Stimulated activated CD8-positive, alpha-beta memory T cell treated with anti-CD3 and anti-CD28 coated beads, Interleukin-15, amount 100 ng/mL, for 4 hours (primary cell): ENCODE data around the gene ENO2.
"Not testable (repeated sequence)": the region's sequence is repeated elsewhere in the genome, so short reads cannot be mapped to it uniquely, and the experiment has no call there.

Experiments
- DNase-seq, 2 donors: peaks; one replicate each; pipeline ENCODE4 v3.0.0-alpha.2; 2020; ENCODE audit warnings: low read depth in 2 of 2

The ENO2 gene

DNA sequence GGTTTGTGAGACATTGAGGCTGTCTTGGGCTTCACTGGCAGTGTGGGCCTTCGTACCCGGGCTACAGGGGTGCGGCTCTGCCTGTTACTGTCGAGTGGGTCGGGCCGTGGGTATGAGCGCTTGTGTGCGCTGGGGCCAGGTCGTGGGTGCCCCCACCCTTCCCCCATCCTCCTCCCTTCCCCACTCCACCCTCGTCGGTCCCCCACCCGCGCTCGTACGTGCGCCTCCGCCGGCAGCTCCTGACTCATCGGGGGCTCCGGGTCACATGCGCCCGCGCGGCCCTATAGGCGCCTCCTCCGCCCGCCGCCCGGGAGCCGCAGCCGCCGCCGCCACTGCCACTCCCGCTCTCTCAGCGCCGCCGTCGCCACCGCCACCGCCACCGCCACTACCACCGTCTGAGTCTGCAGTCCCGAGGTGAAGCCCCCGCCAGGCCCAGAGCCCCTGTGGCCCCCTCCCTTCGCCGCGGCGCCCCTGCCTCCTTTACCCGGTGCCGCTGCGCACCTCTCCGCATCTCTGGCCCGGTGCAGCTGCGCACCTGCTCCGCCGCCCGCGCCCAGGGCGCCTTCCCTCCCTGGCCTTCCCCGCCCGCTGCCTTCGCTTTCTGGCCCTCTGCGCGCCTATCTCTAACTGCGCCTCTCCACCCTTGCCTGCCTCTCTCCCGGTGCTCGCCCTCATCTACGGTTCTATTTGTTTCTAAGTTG, at the start of gene ENO2:
TSS of gene ENO2 (plus strand) at position 335 of the 701 bp plus-strand sequence. CDS start 1,253 bp downstream, outside the sequence.
- DNase-seq = peak; percentile 76 to 79

DNA sequence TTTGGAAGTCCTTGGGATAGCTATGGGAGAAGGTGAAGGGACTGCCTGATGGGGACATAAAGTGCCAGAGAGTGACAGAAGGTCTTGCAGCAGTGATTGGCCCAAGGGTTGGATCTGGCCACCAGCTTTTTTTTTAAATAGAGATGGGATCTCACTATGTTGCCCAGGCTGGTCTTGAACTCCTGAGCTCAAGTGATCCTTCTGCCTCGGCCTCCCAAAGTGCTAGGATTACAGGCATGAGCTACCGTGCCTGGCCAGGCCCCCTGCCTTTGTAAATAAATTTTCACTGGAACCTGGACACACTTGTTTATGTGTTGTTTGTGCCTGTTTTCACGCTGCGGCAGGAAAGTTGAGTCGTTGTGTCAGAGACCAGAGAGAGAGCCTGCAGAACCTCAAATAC, 49.1 kb upstream of the ENO2 start:
- DNase-seq = not testable (repeated sequence)

DNA sequence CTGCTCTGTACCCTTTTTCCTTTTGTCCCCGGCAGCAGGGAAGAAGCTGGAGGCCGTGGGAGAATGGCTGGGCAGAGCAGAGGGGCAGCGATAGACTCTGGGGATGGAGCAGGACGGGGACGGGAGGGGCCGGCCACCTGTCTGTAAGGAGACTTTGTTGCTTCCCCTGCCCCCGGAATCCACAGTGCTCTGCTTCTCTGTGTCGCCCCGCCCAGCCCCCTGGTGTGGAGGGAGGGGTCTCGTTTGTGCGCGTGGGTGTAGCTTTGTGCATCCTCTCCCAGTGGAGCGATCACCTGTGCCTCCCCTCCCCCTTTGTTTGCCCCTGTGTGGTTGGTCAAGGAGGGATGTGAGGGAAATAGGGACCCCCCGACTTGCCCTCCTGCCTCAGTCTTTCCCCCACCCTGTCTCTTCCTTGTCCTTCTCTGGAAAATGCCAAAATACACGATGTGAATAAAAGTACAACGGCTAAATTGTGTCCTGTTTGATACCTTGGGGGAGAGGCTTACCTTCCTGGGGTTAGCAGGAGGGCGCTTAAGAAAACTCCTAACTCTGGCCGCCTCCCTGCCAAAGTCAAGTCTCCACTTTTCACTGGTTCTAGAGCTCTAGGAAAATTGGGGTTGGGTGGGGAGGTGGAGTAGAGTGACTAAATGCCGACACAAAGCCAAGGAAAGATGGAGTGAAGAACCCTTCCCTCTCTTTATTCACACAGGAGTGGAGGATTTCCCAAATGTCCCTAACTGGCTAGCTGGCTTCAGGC, 48.0 kb upstream of the ENO2 start:
- no peak for DNase-seq

DNA sequence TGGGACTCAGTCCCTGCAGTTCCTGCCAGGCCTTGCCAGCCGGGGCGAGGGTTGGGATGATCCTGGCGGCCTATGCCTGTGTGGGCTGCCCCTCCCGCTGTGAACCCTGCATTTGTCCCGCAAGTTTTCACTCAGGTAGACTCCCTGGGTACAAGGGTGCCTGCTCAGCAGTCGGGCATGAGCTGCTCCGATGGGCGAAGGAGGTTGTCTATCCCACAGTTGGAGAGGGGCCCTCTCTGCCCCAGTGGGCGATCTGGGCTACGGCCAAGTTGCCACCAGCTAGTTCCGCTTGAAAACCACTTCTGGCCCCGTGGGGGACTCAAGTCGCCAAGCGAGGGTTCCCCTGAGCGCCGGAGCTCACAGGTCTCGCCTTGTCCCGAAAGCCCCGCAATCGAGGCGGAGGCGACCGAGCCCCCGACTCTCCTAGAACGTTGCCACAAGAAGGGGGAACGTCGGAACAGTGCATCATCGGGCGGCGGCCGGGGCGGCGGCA, 47.4 kb upstream of the ENO2 start:
- DNase-seq = no peak

DNA sequence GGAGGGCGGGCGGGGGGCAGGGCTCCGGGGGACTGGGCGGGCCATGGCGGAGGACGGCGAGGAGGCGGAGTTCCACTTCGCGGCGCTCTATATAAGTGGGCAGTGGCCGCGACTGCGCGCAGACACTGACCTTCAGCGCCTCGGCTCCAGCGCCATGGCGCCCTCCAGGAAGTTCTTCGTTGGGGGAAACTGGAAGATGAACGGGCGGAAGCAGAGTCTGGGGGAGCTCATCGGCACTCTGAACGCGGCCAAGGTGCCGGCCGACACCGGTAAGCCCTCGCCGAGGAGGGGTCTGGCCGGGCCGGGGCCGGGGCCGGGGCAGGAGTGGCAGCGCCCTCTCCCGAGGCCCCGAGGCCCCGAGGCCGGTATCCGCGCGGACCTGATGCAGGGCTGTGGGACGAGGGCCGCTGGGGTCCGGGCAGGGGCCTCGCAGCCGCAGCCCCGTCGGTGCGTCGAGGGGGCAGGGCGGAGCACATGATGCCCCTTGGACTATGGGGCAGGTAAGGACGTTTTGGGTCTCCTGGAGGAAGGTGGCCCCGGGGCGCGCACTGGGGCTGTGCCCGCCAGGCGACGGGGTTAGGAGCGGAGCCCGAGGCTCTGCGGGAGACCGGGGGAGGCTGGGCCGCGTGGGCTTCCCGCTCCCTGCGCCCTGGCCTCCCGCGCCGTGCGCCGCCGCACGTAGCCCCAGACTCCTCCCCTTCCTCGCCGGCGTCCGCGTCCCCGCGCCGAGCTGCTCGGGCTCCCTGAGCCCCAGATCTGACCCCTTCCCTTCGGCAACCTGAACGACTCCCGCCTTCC, 46.8 kb upstream of the ENO2 start, which contains the start of gene TPI1:
TSS of gene TPI1 (plus strand) at position 119 of the 798 bp plus-strand sequence. CDS start at position 155, 36 bp downstream.
- DNase-seq = peak; percentile 45 to 61

DNA sequence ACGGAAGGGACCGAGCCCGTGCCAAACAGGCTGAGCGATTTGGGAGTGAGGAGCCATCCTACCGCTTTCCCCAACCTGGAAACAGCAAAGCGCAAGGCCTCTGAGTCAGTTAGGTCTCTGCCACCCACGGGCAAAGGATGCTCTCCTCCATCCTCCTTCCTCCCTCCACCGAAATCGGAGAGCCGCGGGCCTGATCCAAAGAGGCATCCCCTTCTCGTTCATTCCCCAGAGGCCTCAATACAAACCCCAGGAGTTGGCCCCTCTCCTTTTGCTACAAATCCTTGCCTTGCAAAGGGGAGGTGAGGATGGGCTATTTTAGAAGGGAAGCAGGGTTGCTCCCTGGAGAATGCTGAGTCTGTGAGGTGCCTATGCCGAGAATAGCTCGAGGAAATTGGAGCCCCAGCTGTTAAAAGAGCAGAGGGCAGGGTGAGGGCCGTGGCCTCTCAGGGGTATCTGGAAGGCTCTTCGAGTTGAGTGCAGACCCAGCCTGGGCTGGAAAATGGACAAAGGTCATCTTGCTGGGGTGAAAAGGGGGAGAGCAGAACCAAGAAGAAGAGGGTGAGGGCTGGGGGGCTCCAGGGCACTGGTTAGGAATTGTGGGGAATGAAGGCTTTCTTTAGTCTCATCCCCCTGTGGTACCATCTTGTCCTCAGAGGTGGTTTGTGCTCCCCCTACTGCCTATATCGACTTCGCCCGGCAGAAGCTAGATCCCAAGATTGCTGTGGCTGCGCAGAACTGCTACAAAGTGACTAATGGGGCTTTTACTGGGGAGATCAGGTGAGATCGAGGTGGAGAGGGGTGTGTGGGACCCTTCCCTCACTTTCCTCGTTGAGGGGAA, 46.0 kb upstream of the ENO2 start:
- DNase-seq = no peak

DNA sequence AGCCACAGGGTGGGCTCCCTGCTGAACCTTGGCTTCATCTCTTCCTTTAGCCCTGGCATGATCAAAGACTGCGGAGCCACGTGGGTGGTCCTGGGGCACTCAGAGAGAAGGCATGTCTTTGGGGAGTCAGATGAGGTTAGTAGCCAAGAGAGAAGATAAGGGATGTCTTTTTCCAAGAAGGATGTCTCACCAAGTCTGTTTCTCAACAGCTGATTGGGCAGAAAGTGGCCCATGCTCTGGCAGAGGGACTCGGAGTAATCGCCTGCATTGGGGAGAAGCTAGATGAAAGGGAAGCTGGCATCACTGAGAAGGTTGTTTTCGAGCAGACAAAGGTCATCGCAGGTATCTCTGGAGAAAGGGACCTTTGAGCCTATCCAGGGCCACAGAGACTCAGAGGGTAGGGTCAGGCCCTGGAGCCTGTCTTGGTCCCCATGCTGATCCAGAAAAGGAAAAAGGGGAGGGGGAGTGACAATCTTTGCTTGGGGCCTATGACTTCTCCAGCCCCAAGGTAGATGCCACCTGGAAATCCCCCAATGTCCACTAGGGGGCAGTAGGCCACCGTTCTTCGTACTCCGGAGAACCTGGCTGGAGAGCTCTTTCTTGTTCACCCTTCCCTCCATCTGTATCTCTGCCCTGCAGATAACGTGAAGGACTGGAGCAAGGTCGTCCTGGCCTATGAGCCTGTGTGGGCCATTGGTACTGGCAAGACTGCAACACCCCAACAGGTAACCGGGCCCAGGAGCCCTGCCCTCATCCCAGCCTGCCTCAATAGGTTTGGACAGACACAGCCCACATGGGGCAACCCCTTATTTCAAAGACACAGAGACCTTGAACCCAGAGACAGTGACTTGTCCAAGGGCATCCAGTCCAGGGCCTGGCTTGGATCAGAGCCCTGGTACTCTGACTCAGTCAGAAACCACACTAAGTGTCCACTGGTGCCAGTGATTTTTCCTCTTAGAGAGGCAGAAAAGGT, 45.0 kb upstream of the ENO2 start:
- DNase-seq = peak; percentile 53 to 71

DNA sequence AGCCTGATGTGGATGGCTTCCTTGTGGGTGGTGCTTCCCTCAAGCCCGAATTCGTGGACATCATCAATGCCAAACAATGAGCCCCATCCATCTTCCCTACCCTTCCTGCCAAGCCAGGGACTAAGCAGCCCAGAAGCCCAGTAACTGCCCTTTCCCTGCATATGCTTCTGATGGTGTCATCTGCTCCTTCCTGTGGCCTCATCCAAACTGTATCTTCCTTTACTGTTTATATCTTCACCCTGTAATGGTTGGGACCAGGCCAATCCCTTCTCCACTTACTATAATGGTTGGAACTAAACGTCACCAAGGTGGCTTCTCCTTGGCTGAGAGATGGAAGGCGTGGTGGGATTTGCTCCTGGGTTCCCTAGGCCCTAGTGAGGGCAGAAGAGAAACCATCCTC, 44.1 kb upstream of the ENO2 start:
- not testable (repeated sequence) for DNase-seq

DNA sequence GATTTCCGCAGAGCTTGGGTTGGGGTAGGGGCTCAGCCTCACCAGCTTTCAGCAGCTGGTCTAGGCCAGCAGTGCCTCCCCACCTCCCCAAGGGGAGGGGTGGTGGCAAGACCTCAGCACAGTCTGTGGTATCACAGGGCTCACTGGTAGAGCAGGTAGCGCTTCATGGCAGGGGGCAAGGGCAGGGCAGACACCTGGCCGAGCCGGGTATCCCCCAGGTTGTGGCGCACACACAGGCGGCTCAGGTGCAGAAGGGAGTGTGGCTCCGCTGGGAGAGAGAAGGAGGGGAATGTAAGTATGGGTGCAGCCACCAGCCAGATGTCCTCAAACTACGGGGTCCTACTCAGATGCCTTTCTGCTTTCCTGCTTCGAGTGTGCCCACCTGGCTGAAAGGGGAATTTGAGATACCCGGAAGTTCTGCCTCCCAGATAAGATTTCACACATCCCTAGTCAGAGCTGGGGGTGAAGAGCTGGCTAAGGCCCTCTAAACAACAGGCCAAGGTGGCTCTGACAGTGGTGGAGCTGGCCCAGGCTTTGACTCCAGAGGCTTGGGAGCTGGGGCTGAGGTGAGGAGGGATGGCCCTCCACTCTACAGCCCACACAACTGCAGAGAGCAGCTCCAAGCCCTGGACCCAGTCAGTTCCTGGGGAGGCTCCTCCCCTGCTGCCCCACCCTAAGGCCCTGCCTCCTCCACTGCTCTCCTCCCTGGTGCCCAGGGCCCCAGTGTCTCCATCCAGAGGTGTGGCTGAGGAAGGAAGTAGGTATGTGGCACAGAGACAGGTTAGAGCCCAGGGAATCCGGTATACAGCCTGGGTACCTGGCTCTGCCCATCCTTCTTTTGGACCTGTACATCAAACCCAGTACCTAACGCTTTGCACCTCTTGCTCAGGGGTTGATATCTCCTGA, 43.1 kb upstream of the ENO2 start:
- DNase-seq = no peak

DNA sequence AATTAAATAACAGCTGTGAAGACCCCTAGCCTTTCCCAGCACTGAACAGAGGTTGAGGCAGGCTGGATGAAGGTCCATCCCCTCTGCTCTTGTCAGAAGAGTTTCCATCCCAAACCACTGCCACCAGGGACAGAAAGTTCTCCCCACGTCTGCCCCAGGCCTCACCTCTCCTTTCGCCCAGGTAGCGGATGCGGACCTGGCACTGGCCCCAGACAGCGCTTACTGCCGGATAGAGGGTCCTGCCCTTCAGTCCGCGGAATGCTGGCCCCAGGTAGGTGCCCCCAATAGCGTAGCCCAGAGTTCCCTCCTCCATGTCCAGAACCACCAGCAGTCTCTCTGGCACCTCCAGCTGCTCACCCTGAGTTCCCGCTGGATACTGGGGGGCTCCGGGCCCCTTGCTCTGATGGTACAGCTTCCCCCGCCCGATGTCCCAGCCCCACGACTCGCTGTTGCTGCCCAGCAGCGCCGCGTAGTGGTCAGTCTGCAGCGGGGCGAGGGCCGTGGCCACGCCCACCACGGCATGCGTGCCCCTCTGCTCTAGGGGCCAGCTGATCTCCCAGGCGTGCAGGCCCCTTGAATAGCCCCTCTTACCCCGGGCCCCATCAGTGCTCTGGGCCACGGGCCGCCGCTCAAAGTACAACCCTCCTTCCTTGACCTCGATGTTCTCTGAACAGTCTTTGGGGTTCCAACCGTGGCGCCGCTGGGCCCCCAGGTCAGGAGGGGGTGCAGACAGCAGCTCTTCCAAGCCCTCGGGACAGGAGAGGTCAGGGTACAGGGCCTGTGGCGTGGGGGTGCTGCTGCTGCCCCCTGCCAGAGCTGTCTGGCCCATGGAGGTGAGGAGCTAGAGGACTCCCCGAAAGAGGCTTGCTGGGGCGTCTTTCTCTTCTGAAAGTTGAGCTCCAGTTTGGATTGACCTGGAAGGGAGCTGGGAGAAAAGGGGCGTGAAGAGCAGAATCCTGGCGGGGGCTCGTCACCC, 42.0 kb upstream of the ENO2 start:
- DNase-seq = peak; percentile 60 to 63

DNA sequence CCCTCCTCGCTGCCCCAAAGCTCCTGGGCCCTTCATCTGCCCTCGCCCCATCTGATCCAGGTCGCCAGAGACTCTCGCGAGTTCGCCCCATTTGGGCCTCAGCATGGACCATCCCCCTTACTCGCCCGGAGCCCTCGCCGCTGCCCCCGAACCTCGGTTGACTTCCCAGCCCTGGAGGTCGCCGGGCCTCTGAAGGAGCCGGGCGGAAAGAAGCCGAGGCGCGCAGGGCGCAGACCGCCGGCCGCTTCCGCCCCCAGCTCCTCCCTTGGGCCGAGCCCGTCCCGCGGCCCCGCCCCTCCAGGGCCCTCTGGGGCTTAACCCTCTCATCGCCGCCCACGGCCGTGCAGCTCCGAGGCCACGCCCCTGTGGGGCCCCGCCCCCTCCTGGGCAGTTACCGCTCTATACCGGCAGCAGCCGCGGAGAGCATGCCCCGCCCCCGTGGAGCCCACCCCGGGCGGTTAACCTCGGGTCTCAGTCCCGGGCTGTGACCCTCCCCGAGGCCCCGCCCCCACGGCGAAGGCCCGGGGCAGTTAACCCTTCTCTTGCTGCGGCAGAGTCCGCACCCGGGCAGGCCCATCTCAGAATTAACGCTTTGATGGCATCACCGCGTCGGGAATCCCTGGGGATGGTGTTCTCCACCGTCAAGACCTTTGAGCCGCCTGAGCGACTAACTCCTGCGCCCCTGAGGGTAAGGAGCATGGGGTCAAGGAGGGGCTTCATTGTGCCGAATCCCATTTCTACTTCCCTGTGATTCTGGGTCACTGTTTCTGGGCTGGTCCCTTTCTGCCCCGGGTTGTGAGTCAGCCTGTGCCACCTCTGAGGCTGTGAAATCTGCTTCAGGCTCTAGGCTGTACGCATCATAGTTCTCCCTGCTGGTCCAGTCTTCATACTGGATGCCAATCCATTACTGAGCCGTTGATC, 41.0 kb upstream of the ENO2 start, which contains the start of gene SPSB2:
TSS of gene SPSB2 (minus strand) at position 210 of the 921 bp plus-strand sequence. CDS start 402 bp downstream, outside the sequence.
- DNase-seq = peak; percentile 97 to 99

DNA sequence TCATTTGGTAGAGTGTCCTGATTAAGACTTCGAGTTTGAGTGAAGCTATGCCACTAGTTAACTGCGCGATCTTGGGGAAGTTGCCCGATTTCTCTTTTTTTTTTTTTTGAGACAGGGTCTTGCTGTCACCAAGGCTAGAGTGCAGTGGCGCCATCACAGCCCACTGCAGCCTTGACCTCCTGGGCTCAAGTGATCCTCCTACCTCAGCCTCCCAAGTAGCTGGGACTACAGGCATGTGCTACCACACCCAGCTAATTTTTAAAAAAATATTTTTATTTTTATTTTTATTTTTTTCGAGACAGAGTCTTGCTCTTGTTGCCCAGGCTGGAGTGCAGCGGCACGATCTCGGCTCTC, 40.4 kb upstream of the ENO2 start:
- DNase-seq = not testable (repeated sequence)

DNA sequence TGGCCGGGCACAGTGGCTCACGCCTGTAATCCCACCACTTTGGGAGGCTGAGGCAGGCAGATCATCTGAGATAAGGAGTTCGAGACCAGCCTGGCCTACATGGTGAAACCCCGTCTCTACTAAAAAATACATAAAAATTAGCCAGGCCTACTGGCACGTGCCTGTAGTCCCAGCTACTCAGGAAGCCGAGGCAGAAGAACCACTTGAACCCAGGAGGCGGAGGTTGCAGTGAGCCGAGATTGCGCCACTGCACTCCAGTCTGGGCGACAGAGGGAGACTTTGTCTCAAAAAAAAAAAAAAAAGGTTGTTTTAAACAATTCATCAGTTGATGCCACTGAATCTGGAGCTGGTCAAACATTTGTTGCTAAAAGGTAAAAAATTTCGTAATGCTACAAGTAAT, 34.6 kb upstream of the ENO2 start:
- DNase-seq = not testable (repeated sequence)

DNA sequence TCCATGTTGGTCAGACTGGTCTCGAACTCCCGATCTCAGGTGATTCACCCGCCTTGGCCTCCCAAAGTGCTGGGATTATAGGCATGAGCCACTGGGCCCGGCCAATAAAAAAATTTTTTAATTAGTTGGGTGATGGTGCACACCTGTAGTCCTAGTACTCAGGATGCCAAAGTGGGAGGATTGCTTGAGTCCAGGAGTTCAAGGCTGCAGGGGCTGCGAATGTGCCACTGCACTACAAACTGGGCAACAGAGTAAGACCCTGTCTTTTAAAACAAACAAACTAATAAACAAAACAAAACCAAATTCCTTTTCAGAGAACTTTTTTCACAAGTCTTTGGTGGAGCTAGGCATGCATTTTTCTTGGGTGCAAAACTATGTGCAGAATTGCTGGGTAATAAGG, 31.1 kb upstream of the ENO2 start:
- no peak for DNase-seq

DNA sequence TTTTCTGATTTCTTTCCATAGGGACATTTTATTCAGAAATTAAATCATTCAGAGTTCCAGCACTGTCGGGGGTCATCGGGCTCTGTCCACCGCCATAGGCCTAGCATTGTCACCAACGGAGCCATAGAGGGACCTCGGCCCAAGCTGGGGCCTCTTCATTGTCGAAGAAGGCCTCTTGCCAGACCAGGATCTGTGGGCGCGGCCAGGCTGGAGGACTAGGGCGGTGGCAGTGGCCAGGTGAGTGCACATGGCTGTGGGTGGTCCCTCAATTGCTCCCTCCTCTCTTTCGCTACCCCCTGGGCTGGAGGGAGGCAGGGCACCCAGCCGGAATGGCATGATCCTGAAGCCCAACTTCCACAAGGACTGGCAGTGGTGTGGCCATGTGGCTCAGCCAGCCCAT, 30.7 kb upstream of the ENO2 start:
- no peak for DNase-seq

DNA sequence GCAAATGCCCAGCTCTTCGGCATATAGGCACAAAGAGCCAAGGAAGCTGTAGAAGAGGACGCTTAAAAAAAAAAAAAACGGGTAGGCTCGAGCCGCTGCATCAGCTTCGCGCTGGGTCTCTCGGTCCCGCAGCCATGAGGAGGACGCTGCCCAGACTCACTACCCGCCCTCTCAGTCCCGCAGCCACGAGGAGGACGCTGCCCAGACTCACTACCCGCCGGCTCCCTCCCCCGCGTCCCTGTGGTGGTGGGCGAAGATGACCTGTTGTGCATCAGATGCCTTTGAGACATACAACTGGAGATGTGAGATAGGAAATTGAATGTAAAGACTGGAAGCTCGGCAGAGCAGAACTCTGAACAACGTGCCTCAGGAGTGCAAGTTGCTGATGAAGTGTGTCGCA, 29.8 kb upstream of the ENO2 start:
- no peak for DNase-seq
